ENCODE data around the gene POU5F1.
"Not testable (repeated sequence)": the region's sequence is repeated elsewhere in the genome, so short reads cannot be mapped to it uniquely, and the experiment has no call there.

The POU5F1 gene

DNA sequence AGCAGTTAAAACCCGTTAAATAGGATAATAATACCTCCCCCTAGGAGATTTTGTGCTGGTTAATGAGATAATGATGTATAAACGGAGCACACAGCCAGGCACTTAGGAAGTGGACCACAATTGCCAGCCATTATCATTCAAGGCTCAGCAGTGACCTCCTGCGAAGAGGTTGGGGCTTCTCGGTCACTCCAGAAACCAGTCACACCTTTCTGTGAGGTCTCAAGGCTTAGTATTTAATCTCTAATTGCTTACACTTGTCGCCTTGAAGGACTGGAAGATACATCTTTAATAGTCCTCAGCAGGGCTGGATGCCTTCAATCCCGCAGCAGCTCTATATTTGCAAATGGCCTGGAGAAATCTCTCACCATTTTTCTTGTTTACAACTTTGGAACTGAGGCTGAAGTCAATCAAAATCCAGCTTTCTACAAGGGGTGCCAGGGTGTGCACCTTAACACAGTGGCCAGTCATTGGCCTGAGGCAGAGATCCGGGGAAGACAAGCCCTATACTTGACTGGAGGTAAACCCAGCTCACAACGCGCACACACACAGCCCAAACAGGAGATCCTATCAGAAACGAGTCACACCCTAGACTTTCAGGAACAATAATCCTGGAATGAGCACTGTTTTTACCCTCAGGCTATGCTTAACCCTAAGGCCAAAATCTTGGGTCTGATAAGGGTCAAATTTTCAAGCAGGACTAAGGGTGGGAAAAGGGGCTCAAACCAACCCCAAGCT is 1.2 kb downstream of the POU5F1 start:
- no peak for DNase-seq

- no peak for DNase-seq
Observed at GRCh38 chr6:31168606-31169005, 1.9 kb downstream of the POU5F1 start.

GRCh38 chr6:31165986-31166385 is 4.5 kb downstream of the POU5F1 start:
- no peak for DNase-seq

DNA sequence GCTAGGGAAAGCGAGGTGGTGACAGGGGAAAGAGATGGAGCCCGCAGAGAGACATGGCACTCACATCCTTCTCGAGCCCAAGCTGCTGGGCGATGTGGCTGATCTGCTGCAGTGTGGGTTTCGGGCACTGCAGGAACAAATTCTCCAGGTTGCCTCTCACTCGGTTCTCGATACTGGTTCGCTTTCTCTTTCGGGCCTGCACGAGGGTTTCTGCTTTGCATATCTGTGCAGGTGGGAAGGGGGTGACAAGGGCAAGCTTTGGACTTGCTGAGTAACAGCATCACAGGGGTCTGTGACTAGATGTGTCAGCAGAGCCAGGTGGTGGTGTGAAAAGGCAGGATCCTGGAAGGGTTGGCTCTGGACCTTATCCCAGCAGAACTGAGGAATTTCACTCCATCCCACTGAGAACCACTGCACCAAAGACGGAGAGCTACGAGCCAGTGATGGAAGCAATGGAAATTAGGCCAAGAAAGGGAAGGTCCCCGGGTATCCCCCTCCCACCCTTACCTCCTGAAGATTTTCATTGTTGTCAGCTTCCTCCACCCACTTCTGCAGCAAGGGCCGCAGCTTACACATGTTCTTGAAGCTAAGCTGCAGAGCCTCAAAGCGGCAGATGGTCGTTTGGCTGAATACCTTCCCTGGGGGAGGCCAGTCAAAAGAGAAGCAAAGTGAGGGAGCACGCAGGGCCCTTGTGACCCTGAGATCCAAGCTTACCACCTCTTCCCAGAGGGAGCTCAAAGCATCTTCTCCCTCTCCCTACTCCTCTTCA is 5.2 kb downstream of the POU5F1 start:
- DNase-seq, result not testable (repeated sequence)

GRCh38 chr6:31164475-31165063 is 5.9 kb downstream of the POU5F1 start:
- not testable (repeated sequence) for DNase-seq

DNA sequence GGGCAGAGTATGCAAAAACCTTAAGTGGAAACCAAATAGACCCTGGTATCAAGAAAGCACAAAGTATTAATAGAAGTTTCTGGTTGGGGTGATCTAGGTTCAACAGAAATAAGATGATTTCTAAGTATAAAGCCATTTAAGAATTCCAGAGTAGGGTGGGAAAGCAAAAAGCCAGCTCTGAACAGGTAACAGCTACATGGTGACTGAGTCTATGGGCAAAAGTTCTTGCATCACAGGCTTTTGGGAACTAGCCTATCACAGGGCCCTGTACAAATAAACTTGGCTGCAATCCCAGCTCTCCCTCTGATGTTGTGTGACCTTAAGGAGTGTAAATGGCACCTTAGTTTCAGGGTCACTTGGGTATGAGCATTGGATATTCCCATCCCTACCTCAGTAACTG is 6.6 kb downstream of the POU5F1 start:
- DNase-seq, result no peak

GRCh38 chr6:31162463-31163165 is 7.9 kb downstream of the POU5F1 start:
- no peak for DNase-seq

DNA sequence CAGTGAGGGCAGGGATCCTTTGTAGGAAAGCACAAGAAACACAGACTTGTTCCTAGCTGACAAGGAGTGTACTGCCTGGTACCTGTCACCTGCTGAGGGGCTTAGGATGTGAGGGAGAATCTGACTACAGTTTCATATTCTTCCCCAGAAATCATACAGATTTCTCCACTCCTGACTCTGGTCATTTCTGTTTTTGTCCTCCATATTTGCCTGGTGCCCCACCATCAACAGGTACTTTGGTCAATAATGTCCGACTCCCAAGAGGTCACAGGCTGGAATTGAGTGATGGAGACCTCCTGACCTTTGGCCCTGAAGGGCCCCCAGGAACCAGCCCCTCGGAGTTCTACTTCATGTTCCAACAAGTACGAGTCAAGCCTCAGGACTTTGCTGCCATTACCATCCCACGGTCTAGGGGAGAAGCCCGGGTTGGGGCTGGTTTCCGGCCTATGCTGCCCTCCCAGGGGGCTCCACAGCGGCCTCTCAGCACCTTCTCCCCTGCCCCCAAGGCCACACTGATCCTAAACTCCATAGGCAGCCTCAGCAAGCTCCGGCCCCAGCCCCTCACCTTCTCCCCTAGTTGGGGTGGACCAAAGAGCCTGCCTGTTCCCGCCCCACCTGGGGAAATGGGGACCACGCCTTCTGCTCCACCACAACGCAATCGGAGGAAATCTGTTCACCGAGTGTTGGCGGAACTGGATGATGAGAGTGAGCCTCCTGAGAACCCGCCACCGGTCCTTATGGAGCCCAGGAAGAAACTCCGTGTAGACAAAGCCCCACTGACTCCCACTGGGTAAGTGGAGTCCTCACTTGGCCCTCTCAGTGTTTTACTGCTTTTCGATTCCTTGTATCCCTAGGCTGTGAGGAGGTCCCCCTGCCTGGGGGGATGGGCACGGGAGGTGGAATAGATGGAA is 9.0 kb downstream of the POU5F1 start:
- no peak for DNase-seq

DNA sequence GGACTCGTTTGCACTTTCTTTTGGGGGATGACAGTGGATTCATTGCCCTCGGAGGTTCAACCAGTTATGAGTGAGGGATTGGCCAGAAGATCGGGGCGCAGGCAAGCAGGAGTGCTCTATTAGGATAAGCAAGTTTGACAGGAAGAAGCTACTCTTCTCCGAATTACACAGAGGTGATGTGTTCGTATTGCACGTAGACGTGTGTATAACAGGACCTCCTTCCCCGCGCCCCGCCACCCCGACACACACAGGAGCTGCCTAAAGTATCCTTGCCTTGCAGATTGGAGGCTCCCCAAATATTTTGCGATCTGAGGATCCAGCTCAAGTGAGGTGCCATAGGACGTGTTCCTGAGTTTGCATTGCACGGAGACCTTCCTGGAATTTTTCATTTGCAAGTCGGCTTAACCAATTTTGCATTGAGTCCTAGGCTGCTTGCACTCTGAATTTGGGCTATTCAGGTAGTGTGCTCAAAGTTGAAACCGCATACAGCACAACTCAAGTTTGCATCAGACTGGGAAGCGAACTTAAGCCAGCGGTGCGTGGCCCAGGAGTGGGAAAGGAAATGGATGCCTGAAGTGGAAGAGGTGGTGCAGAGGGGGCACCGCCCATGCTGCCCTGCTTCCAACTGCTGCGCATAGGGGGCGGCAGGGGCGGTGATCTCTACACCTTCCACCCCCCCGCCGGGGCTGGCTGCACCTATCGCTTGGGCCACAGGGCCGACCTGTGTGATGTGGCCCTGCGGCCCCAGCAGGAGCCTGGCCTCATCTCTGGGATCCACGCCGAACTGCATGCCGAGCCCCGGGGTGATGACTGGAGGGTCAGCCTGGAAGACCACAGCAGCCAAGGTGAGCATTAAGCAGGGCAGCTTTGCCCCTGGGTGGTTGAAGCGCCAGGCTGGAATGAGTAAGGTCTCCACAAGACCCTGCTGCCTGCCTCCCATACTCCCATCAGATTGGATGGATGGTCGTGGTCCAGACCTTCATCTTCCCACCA is 11.3 kb downstream of the POU5F1 start:
- no peak for DNase-seq

DNA sequence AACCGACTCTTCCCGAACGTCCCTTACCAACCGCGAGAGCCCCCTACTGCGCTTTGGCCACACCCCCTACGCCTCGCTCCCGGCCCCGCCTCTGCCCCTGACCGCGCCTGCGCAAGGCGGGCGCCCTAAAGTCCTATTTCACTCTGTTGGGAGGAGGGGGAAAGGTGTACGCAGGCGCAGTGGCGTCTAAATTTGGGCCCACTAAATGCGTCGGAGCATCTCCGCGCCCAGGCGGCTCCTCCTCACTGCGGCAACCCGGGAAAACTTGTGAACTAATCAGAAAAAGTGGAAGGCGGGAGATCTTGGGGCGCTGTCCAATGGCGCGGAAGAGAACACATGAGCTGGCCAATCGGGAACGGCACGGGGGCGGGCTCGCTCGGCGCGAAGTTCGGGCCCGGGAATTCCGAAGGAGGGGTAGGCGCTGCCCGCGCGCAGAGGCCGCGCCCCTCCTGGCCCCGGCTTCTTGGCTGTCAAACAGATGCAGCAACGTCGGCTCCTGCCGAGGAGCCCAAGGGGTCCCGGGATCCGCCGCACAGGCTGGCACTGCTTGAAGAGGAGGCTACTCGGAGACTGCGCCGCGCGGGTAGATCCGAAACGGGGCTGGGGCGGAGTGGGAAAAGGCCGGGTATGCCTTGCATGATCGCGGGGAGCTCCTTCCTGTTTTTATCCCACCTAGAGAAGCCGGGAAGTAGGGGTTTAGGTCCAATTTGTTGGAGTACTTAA is 12.2 kb downstream of the POU5F1 start, which contains the start of gene TCF19:
Gene TCF19, plus strand, starts transcription at position 450 of the 723 bp plus-strand sequence. CDS start 881 bp downstream, outside the sequence.
- peak; percentile 76 to 99 (median 95) for DNase-seq

DNA sequence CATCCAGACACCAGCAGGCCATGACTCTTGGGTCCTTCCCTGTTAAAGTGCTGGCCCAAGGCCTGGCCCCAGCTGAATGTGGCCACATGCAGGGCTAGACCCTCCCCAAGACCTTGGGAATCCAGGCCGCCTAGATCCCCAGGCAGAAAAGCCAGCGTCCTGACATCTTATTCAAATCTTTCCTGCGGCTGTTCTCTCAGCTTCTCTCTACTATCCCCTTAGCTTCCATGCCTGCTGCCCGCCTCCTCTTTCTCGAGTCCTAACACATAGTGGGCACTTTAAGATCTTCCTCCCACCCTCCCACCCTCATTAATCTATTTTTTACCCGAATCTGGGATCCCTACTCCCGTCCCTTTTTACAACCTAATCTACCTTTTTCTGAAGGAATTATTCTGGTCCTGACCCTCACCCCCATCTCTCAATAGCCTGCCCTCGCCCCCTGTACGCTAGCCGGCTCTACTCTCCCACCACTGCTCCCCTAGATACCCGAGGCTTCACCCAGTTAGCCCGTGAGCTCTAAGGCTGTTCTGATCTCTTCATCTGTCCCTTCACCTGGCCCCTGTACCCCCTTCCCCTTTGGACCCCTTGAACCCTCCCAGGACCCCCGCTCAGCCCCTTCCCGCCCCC is 12.9 kb downstream of the POU5F1 start, which contains the start of gene CCHCR1:
Gene CCHCR1, minus strand, starts transcription at position 290 of the 627 bp plus-strand sequence. Its CDS starts 202 bp downstream, at position 88.
- no peak for DNase-seq

GRCh38 chr6:31156641-31157040 is 13.8 kb downstream of the POU5F1 start:
- no peak for DNase-seq

- no peak for DNase-seq
Observed at GRCh38 chr6:31154436-31154835, 16.0 kb downstream of the POU5F1 start.

DNA sequence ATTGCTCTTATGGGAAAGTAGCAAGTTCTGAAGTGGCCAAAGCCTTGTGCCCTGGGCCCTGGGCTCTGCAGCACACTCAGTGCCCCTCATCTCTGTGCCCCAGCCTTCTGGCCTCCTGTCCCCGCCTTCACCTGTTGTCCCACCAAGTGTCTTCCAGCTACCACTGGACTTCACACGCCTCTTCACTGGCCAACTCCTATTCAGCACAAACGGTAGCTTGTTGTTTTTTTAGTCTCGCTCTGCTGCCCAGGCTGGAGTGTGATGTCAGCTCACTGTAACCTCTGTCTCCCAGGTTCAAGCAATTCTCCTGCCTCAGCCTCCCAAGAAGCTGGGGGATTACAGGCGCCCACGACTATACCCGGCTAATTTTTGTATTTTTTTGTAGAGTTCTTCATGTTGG is 17.7 kb downstream of the POU5F1 start:
- no peak for DNase-seq

GRCh38 chr6:31149827-31150447 is 20.5 kb downstream of the POU5F1 start:
- no peak for DNase-seq

GRCh38 chr6:31145386-31145785 is 25.1 kb downstream of the POU5F1 start:
- no peak for DNase-seq

- no peak for DNase-seq
Observed at GRCh38 chr6:31144970-31145340, 25.5 kb downstream of the POU5F1 start.
